BJ (cell line): Measurements from ENCODE around the gene FOXF1. TPM values are rescaled to one million over a fixed set of nuclear protein-coding genes. Genes with fewer than 3 reads are reported as not detected.

Experiments used
- CTCF ChIA-PET: fragments of 350-600 bp; formaldehyde crosslinking; extraction: SDS; loops from one replicate; lab custom pipeline; 2021; ENCODE audit warnings: antibody characterized with exemption, inconsistent platforms; lab: Yijun Ruan, JAX
- POLR2A ChIA-PET: fragments of 300-600 bp; sonication (Branson Sonifier 250); formaldehyde crosslinking; extraction: SDS; loops from one replicate; lab custom pipeline; 2021; ENCODE audit warnings: antibody characterized with exemption; lab: Charles Lee
- DNase-seq: peaks from one replicate; pipeline ENCODE4 v3.0.0-alpha.2; 2011; ENCODE audit warnings: low read depth
- H3K27me3 ChIP-seq: 2 replicates; pipeline ENCODE4 v1.6.0; 2011; ENCODE audit warnings: low read length; ENCODE audit not compliant: control insufficient read depth, insufficient read depth
- H3K36me3 ChIP-seq: 2 replicates; pipeline ENCODE4 v1.5.1; 2011; ENCODE audit warnings: low read length; ENCODE audit not compliant: control insufficient read depth, insufficient read depth
- H3K4me3 ChIP-seq: 2 replicates; pipeline ENCODE4 v1.5.1; 2011; ENCODE audit warnings: low read depth, mild to moderate bottlenecking, control low read depth, low read length
- polyA plus RNA-seq: library from polyadenylated mRNA; depleted of rRNA; stranded (reverse); fragments of >200 nt; gene quantifications from 2 replicates; pipeline ENCODE4 v1.2.3, GENCODE V29; 2011
- TF ChIP-seq, protein P1 (sequence below): IDR thresholded peaks from 2 replicates; pipeline ENCODE4 v1.5.1; 2011; ENCODE audit warnings: low read depth, mild to moderate bottlenecking, control low read depth, inconsistent platforms, low read length, moderate library complexity; ENCODE audit not compliant: insufficient read depth

The FOXF1 gene
- polyA plus RNA-seq, 1 experiment, result 7.7 TPM

- H3K27me3 ChIP-seq, result no peaks in the 10 kb centered on the region
- ChIA-PET POLR2A (no interaction called here), CTCF (interaction anchor here (0.8 to 1.5 kb wide), 2 partner anchors 8 to 508 kb away, joined by 4 to 6 read pairs; no protein-coding TSS in a partner anchor)
- TF ChIP-seq, protein P1, sequence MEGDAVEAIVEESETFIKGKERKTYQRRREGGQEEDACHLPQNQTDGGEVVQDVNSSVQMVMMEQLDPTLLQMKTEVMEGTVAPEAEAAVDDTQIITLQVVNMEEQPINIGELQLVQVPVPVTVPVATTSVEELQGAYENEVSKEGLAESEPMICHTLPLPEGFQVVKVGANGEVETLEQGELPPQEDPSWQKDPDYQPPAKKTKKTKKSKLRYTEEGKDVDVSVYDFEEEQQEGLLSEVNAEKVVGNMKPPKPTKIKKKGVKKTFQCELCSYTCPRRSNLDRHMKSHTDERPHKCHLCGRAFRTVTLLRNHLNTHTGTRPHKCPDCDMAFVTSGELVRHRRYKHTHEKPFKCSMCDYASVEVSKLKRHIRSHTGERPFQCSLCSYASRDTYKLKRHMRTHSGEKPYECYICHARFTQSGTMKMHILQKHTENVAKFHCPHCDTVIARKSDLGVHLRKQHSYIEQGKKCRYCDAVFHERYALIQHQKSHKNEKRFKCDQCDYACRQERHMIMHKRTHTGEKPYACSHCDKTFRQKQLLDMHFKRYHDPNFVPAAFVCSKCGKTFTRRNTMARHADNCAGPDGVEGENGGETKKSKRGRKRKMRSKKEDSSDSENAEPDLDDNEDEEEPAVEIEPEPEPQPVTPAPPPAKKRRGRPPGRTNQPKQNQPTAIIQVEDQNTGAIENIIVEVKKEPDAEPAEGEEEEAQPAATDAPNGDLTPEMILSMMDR, result no peak
- DNase-seq, result peak; percentile 45
- peaks cover 2% of the 10 kb centered on the region; the same call in 1 of the 2 replicates for H3K36me3 ChIP-seq
- H3K4me3 ChIP-seq, result peak within 1 kb of the TSS; percentile 97
Measured at GRCh38 chr16:86554917-86555703, 44.8 kb downstream of the FOXF1 start, which contains the start of gene MTHFSD. Gene MTHFSD (minus strand): TSS chr16:86555235. CDS start chr16:86555184, 51 bp downstream.

DNA sequence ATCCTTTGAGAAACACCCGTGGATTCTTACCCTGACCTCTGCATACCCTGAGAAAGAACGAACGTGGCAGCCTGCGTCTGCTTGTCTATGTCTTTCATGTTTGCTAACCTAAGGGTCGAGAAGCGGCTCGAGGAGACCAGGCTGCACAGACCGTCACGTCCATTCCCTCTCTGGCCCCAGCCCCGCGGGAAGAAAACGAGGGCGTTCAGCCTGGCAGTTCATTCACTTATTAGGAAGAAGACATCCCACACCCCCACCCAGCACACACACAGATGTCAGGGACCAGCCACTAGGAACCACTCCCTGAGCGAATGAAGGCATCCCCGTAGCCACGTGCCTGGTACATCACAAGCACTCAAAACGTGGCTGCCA, 45.4 kb downstream of the FOXF1 start:
- no peak for DNase-seq
- POLR2A ChIA-PET, result no interaction called here
- H3K4me3 ChIP-seq, result peak overlapping the region; percentile 97
- no peaks in the 10 kb centered on the region for H3K27me3 ChIP-seq
- TF ChIP-seq, protein P1, result no peak
- CTCF ChIA-PET, result interaction anchor here (0.8 to 1.5 kb wide), 2 partner anchors 8 to 507 kb away, joined by 4 to 6 read pairs; no protein-coding TSS in a partner anchor
- peaks cover 2% of the 10 kb centered on the region; the same call in 1 of the 2 replicates for H3K36me3 ChIP-seq

DNA sequence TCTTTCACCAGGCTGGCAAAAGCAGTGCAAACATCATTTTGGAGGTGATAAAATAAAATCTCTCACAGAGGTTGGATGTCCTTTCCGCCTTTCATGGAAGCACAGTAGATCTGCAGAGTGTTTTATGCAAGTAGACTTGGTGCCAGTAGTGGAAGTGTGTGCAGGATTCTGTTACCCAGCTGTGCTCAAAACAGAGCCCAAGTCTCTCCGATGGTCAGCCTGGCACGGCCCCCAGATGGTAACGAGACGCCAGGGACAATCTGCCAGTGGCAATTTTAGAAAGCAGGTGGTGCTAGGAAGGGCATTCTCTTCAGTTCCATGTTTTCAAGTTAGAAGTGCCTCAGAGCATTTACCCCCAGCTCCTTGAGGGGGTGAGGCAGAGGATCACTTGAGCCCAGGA, 46.2 kb downstream of the FOXF1 start:
- Histone ChIP-seq H3K27me3 (no peaks in the 10 kb centered on the region), H3K36me3 (peaks cover 2% of the 10 kb centered on the region; the same call in 1 of the 2 replicates), H3K4me3 (no peak overlapping the region)
- TF ChIP-seq, protein P1, result no peak
- ChIA-PET CTCF (no interaction called here), POLR2A (no interaction called here)
- no peak for DNase-seq

- Histone ChIP-seq H3K27me3 (no peaks in the 10 kb centered on the region), H3K4me3 (no peak overlapping the region), H3K36me3 (no peaks in the 10 kb centered on the region)
- DNase-seq, result no peak
- TF ChIP-seq, protein P1, result no peak
- POLR2A ChIA-PET, result no interaction called here
- CTCF ChIA-PET, result interaction anchor here (0.9 to 2.9 kb wide), 3 partner anchors 505 to 719 kb away, joined by 3 to 19 read pairs (median 4); no protein-coding TSS in a partner anchor
Measured at GRCh38 chr16:86557587-86557986, 47.3 kb downstream of the FOXF1 start.

DNA sequence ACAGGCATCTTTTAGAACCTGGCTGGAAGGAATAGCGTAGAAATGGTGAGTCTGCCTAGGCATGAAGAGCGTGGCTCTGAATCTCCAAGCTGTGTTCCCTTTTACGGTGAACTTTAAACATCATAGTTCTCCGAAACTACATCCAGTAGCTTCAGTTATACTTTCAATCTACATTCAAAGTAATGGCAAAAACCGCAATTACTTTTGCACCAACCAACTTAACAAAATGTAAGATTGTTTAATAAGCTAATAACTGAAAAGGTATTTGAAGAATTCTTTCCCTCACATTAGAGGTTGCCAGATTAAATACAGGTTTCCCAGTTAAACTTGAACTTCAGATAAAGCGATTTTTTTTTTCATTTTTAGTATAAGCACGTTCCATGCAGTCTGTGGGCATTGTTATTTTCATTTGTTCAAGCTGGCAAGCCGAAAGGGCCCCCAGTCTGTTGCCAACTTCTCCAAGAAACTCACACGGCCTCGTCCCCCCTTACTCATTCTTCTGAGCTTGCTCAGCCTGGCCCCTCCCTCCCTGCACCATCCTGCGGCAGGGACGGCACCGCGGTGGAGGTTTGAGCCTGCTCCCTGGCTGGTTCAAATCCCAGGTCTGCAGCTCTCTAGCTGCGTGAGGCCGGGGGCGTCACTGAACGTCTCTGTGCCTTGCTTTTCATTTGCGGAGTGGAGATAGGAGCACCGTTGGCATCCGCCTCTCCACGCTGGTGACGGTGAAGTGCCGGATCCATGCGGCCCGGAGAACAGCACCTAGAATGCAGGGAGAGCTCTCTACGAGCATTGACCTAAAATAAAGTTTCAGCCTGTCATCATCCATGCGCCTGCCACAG, 48.2 kb downstream of the FOXF1 start:
- TF ChIP-seq, protein P1, result no peak
- H3K36me3 ChIP-seq, result no peaks in the 10 kb centered on the region
- DNase-seq, result no peak
- H3K4me3 ChIP-seq, result no peak overlapping the region
- CTCF ChIA-PET, result interaction anchor here (0.6 to 2.9 kb wide), 5 partner anchors 9 to 718 kb away, joined by 3 to 19 read pairs (median 4); no protein-coding TSS in a partner anchor
- POLR2A ChIA-PET, result no interaction called here
- H3K27me3 ChIP-seq, result no peaks in the 10 kb centered on the region
